Activated naive CD8-positive, alpha-beta T cell treated with anti-CD3 and anti-CD28 coated beads for 36 hours (primary cell): ENCODE measurements around the gene RNF169. TPM values are rescaled to one million over a fixed set of nuclear protein-coding genes. Genes with fewer than 3 reads are reported as not detected.
"Not testable (repeated sequence)": the region's sequence is repeated elsewhere in the genome, so short reads cannot be mapped to it uniquely, and the experiment has no call there.

Experiments
- DNase-seq: peaks from one replicate; pipeline ENCODE4 v3.0.0; 2021
- H3K27ac Mint-ChIP-seq: one replicate; pipeline ENCODE4 v1.8.0; 2022; ENCODE audit warnings: mild to moderate bottlenecking, moderate library complexity, mixed read lengths
- H3K27me3 Mint-ChIP-seq: one replicate; pipeline ENCODE4 v1.8.0; 2022; ENCODE audit warnings: mild to moderate bottlenecking, mixed read lengths
- H3K36me3 Mint-ChIP-seq: one replicate; pipeline ENCODE4 v1.8.0; 2021; ENCODE audit warnings: mild to moderate bottlenecking, mixed read lengths
- H3K4me1 Mint-ChIP-seq: one replicate; pipeline ENCODE4 v1.8.0; 2021; ENCODE audit warnings: mixed read lengths
- H3K4me3 Mint-ChIP-seq: one replicate; pipeline ENCODE4 v1.8.0; 2022; ENCODE audit warnings: mild to moderate bottlenecking, moderate library complexity, mixed read lengths
- H3K9me3 Mint-ChIP-seq: one replicate; pipeline ENCODE4 v1.8.0; 2022; ENCODE audit warnings: mixed read lengths
- total RNA-seq, 2 experiments: library from RNA; stranded (reverse); gene quantifications; one replicate each; pipeline ENCODE4 v1.2.3, GENCODE V29; 2021

Gene RNF169
- total RNA-seq, 2 experiments from 2014 or later, result 12.4 to 13.3 TPM

DNA sequence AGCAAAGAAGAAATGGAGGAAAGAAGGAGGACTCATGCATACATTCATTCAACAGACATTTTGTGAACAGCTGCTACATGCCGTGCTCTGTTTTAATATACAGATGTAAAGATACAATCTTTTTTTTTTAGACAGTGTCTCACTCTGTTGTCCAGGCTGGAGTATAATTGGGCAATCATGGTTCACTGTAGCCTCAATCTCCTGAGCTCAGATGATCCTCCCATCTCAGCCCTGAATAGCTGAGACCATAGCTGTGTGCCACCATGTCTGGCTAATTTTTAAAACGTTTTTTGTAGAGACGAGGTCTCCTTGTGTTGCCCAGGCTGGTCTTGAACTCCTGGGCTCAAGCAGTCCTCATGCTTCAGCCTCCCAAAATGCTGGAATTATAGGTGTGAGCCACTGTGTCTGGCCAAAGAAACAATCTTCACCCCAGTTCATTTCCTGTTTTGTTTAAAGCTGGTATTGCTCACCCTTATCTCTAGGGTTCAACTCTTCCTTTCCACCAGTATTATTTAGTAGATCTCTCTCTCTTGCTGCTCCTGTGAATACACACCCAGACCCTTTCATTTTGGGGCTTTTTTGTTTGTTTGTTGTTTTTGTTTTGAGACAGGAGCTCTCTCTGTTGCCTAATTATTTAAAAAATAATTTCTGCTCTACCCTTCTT lies 69.8 kb downstream of the RNF169 start:
- Mint-ChIP-seq H3K36me3 (peaks cover 57% of the 10 kb centered on the region), H3K9me3 (peaks cover 1% of the 10 kb centered on the region), H3K4me1 (peaks cover 2% of the 10 kb centered on the region), H3K4me3 (no peak overlapping the region), H3K27me3 (no peaks in the 10 kb centered on the region), H3K27ac (no peak overlapping the region)
- DNase-seq, result no peak

DNA sequence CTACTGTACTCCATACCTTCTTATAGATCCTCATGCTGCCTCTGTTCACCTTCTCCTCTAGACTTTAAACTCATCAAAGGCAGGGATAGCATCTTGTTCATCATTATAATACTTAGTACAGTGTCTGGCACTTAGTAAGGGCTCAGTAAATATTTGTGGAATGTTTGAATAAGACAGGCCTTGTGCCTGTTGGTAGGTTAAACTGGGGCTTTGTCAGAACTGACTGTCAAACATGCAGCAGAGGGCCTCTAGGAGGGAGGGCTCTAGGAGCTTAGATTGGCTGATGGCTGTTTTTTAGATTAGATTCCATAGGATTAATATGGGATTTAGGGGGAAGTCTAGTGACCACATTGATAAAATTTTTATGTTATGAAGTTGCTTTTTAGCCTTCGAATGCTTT lies 70.8 kb downstream of the RNF169 start:
- no peaks in the 10 kb centered on the region for H3K27me3 Mint-ChIP-seq
- H3K27ac Mint-ChIP-seq, result no peak overlapping the region
- H3K36me3 Mint-ChIP-seq, result peaks cover 67% of the 10 kb centered on the region
- peaks cover 11% of the 10 kb centered on the region for H3K9me3 Mint-ChIP-seq
- DNase-seq, result no peak
- peaks cover 2% of the 10 kb centered on the region for H3K4me1 Mint-ChIP-seq
- H3K4me3 Mint-ChIP-seq, result no peak overlapping the region

DNA sequence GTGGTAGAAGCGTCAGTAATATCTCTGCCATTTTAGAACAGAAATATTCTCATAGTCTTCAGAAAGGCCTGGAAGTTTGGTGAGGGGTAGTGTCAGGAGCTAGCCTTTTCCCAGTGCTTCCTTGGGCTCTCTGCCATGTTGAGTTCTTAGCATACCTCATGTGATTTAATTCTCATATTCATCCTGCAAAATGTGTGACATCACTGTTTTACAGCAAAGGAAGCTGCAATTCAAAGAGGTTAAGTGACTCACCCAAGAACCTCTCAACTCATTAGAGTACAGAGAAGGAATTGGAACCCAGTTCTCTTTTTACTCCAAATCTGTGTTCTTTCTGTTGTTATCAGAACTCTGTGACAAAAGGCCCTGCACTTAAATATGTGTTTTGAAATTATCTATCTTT lies 72.1 kb downstream of the RNF169 start:
- no peak overlapping the region for H3K4me3 Mint-ChIP-seq
- H3K9me3 Mint-ChIP-seq, result peaks cover 22% of the 10 kb centered on the region
- H3K36me3 Mint-ChIP-seq, result peaks cover 78% of the 10 kb centered on the region
- DNase-seq, result no peak
- no peaks in the 10 kb centered on the region for H3K27me3 Mint-ChIP-seq
- peaks cover 2% of the 10 kb centered on the region for H3K4me1 Mint-ChIP-seq
- no peak overlapping the region for H3K27ac Mint-ChIP-seq

DNA sequence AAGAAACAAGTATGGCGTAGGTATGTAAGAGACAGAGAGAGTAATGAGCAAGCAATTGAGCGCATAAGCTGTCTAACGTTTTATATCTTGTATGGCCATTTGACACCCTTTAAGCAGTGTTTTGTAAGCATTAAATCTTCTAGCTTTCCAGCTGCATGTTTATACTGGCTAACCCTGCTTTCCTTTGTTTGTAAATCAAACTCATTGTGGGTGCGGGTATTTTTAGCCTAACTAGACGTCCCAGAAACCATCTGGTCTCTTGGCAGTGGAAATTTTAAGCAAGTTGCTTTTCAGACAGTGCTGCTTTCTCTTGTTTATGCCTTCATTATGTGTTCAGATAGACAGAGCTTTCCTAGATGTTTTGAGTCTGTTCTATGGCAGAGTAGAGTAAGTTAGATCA lies 73.5 kb downstream of the RNF169 start:
- no peak overlapping the region for H3K27ac Mint-ChIP-seq
- H3K4me1 Mint-ChIP-seq, result peaks cover 2% of the 10 kb centered on the region
- no peaks in the 10 kb centered on the region for H3K27me3 Mint-ChIP-seq

DNA sequence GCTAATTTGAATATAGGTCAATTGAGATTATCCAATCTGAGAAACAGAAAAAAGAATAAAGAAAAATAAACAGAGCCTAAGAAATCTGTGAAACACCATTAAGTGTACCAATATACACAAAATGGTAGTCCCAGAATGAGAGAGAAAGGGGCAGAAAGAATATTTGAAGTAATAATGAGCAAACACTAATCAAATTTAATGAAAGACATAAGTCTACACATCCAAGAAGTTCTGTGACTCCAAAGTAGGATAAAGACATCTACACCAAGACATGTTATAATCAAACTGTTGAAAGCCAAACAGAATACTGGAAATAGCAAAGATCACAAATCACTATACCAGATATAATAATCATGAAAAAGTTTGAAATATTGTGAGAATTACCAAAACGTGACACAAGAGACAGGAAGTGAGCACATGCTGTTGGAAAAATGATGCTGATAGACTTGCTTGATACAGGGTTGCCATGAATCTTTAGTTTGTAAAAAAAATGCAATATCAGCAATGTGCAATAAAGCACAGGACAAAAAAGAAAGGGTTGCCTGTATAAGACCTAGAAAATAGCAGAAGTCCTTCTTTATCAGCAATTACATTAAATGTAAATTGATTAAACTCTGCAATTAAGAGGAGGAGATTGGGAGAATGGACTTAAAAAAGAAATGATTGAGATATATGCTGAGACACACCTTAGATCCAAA lies 75.8 kb downstream of the RNF169 start:
- peaks cover 36% of the 10 kb centered on the region for H3K9me3 Mint-ChIP-seq
- H3K4me3 Mint-ChIP-seq, result no peak overlapping the region
- H3K4me1 Mint-ChIP-seq, result no peaks in the 10 kb centered on the region
- no peak overlapping the region for H3K27ac Mint-ChIP-seq
- peaks cover 90% of the 10 kb centered on the region for H3K36me3 Mint-ChIP-seq
- no peak for DNase-seq
- H3K27me3 Mint-ChIP-seq, result no peaks in the 10 kb centered on the region

More for the DNA sequence above, 73.5 kb downstream of the RNF169 start:
- H3K9me3 Mint-ChIP-seq, result peaks cover 29% of the 10 kb centered on the region
- no peak for DNase-seq
- no peak overlapping the region for H3K4me3 Mint-ChIP-seq
- peaks cover 85% of the 10 kb centered on the region for H3K36me3 Mint-ChIP-seq

DNA sequence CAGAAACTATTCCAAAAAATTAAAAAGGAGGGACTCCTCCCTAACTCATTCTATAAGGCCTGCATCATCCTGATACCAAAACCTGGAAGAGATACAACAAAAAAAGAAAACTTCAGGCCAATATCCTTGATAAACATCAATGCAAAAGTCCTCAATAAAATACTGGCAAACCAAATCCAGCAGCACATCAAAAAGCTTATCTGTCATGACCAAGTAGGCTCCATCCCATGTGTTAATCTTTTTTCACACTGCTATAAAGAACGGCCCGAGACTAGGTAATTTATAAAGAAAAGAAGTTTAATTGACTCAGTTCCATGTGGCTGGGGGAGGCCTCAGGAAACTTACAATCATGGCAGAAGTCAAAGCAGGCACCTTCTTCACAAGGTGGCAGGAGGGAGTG lies 76.9 kb downstream of the RNF169 start:
- peaks cover 39% of the 10 kb centered on the region for H3K9me3 Mint-ChIP-seq
- not testable (repeated sequence) for H3K27ac Mint-ChIP-seq, DNase-seq, H3K27me3 Mint-ChIP-seq, H3K4me1 Mint-ChIP-seq, H3K4me3 Mint-ChIP-seq
- peaks cover 90% of the 10 kb centered on the region for H3K36me3 Mint-ChIP-seq

DNA sequence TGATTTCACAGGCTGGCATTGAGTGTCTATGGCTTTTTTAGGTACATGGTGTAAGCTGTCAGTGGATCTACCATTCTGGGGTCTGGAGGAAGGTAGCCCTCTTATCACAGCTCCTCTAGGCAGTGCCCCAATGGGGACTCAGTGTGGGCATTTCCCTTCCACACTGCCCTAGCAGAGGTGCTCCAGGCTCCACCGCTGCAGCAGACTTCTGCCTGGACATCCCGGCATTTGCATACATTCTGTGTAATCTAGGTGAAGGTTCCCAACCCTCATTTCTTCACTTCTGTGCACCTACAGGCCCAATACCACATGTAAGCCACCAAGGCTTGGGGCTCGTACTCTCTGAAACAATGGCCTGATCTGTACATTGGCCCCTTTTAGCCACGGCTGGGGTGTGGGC lies 78.3 kb downstream of the RNF169 start:
- DNase-seq, result no peak

DNA sequence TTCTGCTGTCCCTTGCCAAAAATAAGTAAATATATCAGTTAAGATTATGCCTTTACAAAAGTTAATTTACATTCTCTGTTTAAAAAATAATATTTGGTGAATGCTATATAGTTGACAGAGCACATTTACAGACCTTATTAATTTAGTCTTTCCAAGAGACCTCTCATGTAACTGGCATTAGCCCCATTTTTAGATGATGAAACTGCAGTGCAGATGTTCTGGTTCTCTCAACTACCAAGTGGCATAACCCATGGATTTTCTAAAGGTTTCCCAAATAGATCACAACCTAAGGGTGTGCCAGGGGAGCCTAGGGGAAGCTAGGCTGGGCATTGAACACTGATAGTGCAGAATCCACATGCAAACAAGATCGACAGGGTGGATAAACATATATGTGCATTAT lies 88.5 kb downstream of the RNF169 start:
- Mint-ChIP-seq H3K36me3 (peaks cover 41% of the 10 kb centered on the region), H3K27ac (no peak overlapping the region), H3K4me3 (no peak overlapping the region), H3K9me3 (no peaks in the 10 kb centered on the region), H3K4me1 (peaks cover 4% of the 10 kb centered on the region), H3K27me3 (no peaks in the 10 kb centered on the region)
- no peak for DNase-seq

More for the DNA sequence above, 78.3 kb downstream of the RNF169 start:
- peaks cover 93% of the 10 kb centered on the region for H3K36me3 Mint-ChIP-seq
- peaks cover 39% of the 10 kb centered on the region for H3K9me3 Mint-ChIP-seq
- H3K4me3 Mint-ChIP-seq, result no peak overlapping the region
- H3K27me3 Mint-ChIP-seq, result no peaks in the 10 kb centered on the region
- no peak overlapping the region for H3K27ac Mint-ChIP-seq
- H3K4me1 Mint-ChIP-seq, result no peaks in the 10 kb centered on the region

DNA sequence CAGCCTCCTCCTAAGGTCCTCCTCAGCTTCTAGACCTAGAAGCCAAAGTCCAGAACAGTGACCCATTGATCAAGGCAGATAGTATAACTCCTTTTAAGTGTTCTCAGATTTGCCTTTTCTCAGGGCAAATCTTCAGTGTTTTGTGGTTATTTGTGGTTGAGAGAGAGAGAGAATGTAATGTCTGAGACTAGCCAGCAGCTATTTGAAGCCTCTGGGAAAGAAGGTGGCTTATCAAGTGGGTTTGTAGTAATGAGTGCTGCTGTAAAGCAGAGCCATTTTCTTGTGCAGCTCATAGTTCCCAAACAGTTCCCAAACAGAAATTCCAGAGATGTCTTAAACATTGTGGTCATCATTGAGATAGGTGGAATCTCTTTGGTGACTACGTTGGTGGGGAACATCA lies 89.5 kb downstream of the RNF169 start:
- no peaks in the 10 kb centered on the region for H3K27me3 Mint-ChIP-seq
- peaks cover 4% of the 10 kb centered on the region for H3K4me1 Mint-ChIP-seq
- no peak overlapping the region for H3K27ac Mint-ChIP-seq
- no peak for DNase-seq
- no peaks in the 10 kb centered on the region for H3K9me3 Mint-ChIP-seq
- no peak overlapping the region for H3K4me3 Mint-ChIP-seq
- peaks cover 42% of the 10 kb centered on the region for H3K36me3 Mint-ChIP-seq

DNA sequence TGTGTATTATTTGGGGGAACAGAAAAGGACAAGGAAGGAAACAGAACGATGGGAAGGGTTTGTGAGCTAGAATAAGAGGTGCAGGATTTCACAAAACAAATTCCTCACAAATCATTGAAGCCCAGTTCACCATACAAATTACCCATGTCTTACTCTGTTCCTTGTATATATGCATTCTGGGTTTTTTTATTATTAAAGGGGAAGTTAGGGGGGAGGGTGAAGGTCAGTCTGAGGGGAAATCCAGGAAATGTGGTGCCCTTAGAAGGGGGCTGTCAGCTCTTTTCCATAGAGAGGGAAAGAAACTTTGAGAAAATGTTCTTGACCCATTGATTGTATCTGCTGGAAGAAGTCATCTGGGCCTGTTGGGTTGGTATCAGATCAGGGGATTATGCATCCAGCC lies 90.8 kb downstream of the RNF169 start:
- H3K27me3 Mint-ChIP-seq, result no peaks in the 10 kb centered on the region
- no peak for DNase-seq
- H3K4me1 Mint-ChIP-seq, result peaks cover 4% of the 10 kb centered on the region
- no peaks in the 10 kb centered on the region for H3K9me3 Mint-ChIP-seq
- H3K4me3 Mint-ChIP-seq, result no peak overlapping the region
- H3K36me3 Mint-ChIP-seq, result peaks cover 48% of the 10 kb centered on the region
- H3K27ac Mint-ChIP-seq, result peak overlapping the region; percentile 30

DNA sequence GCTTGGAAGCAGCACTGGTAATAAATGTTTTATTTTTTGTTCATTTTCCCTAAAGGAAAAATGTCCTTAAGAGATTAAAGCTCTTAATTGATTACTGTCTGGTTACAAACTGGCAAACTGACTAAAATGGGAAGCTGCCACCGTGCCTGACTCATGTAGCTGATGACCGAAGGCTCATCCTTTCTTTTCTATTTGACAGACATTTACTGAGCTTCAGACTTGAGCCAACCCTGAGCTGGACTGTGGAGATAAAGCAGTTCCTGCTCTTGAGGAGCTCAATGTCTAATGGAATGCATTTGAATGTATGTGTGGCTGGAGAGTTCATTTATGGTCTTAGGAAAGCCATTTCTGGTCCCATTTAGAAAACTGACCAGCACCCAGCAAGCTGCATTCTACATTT lies 91.3 kb downstream of the RNF169 start:
- H3K4me3 Mint-ChIP-seq, result no peak overlapping the region
- no peak for DNase-seq
- H3K36me3 Mint-ChIP-seq, result peaks cover 45% of the 10 kb centered on the region
- no peak overlapping the region for H3K27ac Mint-ChIP-seq
- H3K4me1 Mint-ChIP-seq, result peaks cover 4% of the 10 kb centered on the region
- H3K9me3 Mint-ChIP-seq, result no peaks in the 10 kb centered on the region
- no peaks in the 10 kb centered on the region for H3K27me3 Mint-ChIP-seq

DNA sequence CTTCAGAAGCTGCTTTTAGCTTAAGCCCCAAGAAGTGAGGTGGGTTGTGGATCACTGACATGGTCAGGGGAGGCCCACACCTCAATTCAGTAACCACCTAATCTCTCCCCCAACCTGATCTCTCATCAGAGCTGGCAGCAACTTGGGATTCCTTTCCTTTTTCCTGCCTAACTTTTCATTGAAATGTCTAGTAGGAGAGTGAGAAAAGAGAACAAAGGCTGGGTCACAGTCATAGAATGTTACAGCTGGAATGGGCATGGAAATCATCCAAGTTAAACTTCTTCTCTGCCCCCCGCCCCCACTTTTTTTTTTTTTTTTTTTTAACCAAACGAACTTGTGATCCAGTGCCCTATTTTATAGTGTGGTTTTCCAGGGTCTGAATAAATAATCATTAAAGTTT lies 91.8 kb downstream of the RNF169 start:
- Mint-ChIP-seq H3K4me3 (no peak overlapping the region), H3K27ac (no peak overlapping the region), H3K27me3 (no peaks in the 10 kb centered on the region), H3K36me3 (peaks cover 44% of the 10 kb centered on the region), H3K9me3 (no peaks in the 10 kb centered on the region), H3K4me1 (peaks cover 4% of the 10 kb centered on the region)
- DNase-seq, result no peak

DNA sequence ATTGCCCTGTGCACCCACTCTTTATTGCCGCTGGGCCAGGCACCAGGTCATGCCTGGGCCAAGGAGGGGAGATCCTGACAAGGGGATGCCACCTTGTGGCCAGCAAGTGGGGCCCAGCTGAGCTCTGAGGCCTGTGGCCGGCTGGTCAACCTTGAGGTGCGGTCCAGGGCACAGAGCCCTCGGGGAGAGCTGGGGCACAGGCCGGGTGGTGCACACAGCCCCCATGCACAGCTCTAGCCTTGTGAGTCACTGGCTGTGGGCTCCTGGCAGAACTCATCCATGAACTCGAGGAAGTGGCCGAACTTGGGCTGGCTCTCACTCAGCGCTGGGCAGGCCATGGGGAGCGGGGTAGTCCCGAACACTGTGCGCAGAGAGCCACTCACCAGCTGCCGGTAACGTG lies 94.3 kb downstream of the RNF169 start:
- no peak overlapping the region for H3K27ac Mint-ChIP-seq
- H3K4me1 Mint-ChIP-seq, result peaks cover 14% of the 10 kb centered on the region
- H3K36me3 Mint-ChIP-seq, result peaks cover 40% of the 10 kb centered on the region
- no peak for DNase-seq
- H3K9me3 Mint-ChIP-seq, result no peaks in the 10 kb centered on the region
- no peaks in the 10 kb centered on the region for H3K27me3 Mint-ChIP-seq
- H3K4me3 Mint-ChIP-seq, result no peak overlapping the region

DNA sequence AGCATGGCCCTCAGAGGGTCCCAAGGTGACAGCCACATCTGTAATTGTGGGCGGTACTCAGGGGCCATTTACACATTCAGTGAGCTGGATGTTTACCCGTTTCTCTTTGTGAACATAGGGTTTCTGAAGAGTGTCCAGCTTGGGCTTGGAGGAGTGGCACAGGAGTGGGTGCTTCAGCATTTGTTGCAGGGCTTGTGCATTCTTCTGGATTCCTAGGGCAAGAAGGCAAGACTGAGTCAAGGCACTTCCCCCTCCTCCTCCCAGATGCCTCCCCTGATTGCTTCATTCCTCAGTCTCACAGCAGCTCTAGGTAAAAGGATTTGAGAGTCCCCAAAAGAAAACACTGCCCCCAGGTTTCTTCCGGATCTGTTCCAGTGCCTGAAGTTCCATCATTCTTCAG lies 95.4 kb downstream of the RNF169 start:
- no peak for DNase-seq
- no peaks in the 10 kb centered on the region for H3K27me3 Mint-ChIP-seq
- no peak overlapping the region for H3K4me3 Mint-ChIP-seq
- no peaks in the 10 kb centered on the region for H3K9me3 Mint-ChIP-seq
- H3K27ac Mint-ChIP-seq, result no peak overlapping the region
- peaks cover 14% of the 10 kb centered on the region for H3K4me1 Mint-ChIP-seq
- H3K36me3 Mint-ChIP-seq, result peaks cover 39% of the 10 kb centered on the region

DNA sequence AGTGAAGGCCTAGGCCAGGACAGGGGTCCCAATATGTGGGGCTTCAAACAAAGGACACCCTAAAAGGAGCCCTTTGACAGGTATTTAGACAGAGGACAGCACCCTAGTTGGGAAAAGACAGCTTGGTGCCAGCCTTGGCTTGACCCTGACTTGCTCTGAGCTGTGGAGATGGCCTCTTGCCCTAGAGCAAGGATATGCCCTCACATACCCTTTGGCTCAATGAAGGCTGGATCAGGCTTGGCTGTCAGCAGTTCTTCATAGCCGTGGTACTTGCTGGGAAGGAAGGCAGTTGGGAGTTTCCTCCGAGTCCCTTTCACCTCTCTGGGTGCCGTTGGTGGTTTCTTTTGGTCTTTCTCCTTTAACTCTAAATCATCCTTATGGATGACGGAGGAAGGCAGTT lies 96.2 kb downstream of the RNF169 start:
- Mint-ChIP-seq H3K27me3 (no peaks in the 10 kb centered on the region), H3K4me3 (no peak overlapping the region), H3K27ac (no peak overlapping the region), H3K36me3 (peaks cover 37% of the 10 kb centered on the region), H3K9me3 (no peaks in the 10 kb centered on the region), H3K4me1 (peaks cover 13% of the 10 kb centered on the region)
- no peak for DNase-seq

DNA sequence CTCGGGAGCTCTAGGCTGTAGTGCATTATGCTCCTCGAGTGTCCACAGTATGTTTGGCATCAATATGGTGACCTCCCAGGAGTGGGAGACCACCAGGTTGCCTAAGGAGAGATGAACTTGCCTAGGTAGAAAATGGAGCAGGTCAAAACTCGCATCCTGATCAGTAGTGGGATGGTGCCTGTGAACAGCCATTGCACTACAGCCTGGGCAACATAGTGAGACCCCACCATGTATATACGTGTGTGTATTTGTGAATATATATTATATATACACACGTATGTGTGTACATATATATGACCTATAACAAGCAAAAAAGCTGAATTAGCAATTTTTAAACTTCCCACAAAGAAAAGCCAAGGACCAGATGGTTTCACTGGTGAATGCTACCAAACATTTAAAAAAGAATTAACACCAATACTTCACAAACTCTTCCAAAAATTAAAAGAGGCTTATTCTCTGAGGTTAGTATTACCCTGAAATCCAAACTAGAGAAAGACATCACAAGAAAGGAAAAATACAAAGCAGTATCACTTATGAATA lies 97.4 kb downstream of the RNF169 start:
- no peaks in the 10 kb centered on the region for H3K27me3 Mint-ChIP-seq
- peaks cover 30% of the 10 kb centered on the region for H3K36me3 Mint-ChIP-seq
- peaks cover 13% of the 10 kb centered on the region for H3K4me1 Mint-ChIP-seq
- no peak overlapping the region for H3K4me3 Mint-ChIP-seq
- H3K9me3 Mint-ChIP-seq, result no peaks in the 10 kb centered on the region
- no peak for DNase-seq
- no peak overlapping the region for H3K27ac Mint-ChIP-seq
